Duodenal mucosa (tissue), 2 donors: ENCODE results near the gene ZNF783.
A peak's percentile ranks its signal among the peaks of the same experiment; 100 is the strongest.

Source experiments
- H3K27ac ChIP-seq: one replicate; pipeline ENCODE4 v1.7.0; 2013; ENCODE audit warnings: low read depth, low read length
- H3K27me3 ChIP-seq, 2 donors: one replicate each; pipeline ENCODE4 v1.7.0; 2013; ENCODE audit warnings: low read length in 2 of 2, control low read depth in 1 of 2; ENCODE audit not compliant: insufficient read depth in 2 of 2, control insufficient read depth in 1 of 2
- H3K36me3 ChIP-seq, 2 donors: one replicate each; pipeline ENCODE4 v1.7.0; 2013; ENCODE audit warnings: low read length in 2 of 2, control low read depth in 1 of 2; ENCODE audit not compliant: insufficient read depth in 2 of 2, control insufficient read depth in 1 of 2
- H3K4me1 ChIP-seq, 2 donors: one replicate each; pipeline ENCODE4 v1.7.0; 2013; ENCODE audit warnings: low read length in 2 of 2, control low read depth in 1 of 2; ENCODE audit not compliant: insufficient read depth in 2 of 2, control insufficient read depth in 1 of 2
- H3K4me3 ChIP-seq, 2 donors: one replicate each; pipeline ENCODE4 v1.7.0; 2013; ENCODE audit warnings: low read length in 2 of 2, low read depth in 1 of 2
- H3K9ac ChIP-seq, 2 donors: one replicate each; pipeline ENCODE4 v1.7.0; 2013; ENCODE audit warnings: low read length in 2 of 2, low read depth in 1 of 2
- H3K9me3 ChIP-seq, 2 donors: one replicate each; pipeline ENCODE4 v1.7.0; 2013; ENCODE audit warnings: low read length in 2 of 2, control low read depth in 1 of 2; ENCODE audit not compliant: control insufficient read depth in 1 of 2

Gene ZNF783

GRCh38 chr7:149261829-149262617 lies at the start of gene ZNF783:
Gene ZNF783, plus strand, starts transcription at chr7:149262196. Its CDS starts 138 bp downstream, at chr7:149262334.
- Histone ChIP-seq H3K36me3 (peaks cover 7 to 21% of the 10 kb centered on the region in 2 donors), H3K4me1 (peaks cover 11% of the 10 kb centered on the region in 2 donors), H3K27ac (peak within 1 kb of the TSS; percentile 72), H3K9me3 (no peaks in the 10 kb centered on the region), H3K9ac (peak within 1 kb of the TSS; percentile 71 to 85), H3K4me3 (peak within 1 kb of the TSS; percentile 67 to 70), H3K27me3 (no peaks in the 10 kb centered on the region)

GRCh38 chr7:149214020-149214720 lies 47.8 kb upstream of the ZNF783 start:
- Histone ChIP-seq H3K9me3 (no peaks in the 10 kb centered on the region), H3K4me3 (no peak overlapping the region), H3K27me3 (no peaks in the 10 kb centered on the region), H3K27ac (no peak overlapping the region), H3K9ac (no peak overlapping the region), H3K4me1 (no peaks in the 10 kb centered on the region), H3K36me3 (peaks cover 60 to 96% of the 10 kb centered on the region in 2 donors)

GRCh38 chr7:149216402-149216801 lies 45.6 kb upstream of the ZNF783 start:
- H3K9ac ChIP-seq: no peak overlapping the region
- no peaks in the 10 kb centered on the region for H3K4me1 ChIP-seq
- no peaks in the 10 kb centered on the region for H3K27me3 ChIP-seq
- peaks cover 55 to 88% of the 10 kb centered on the region in 2 donors for H3K36me3 ChIP-seq
- H3K4me3 ChIP-seq: no peak overlapping the region
- H3K27ac ChIP-seq: no peak overlapping the region
- H3K9me3 ChIP-seq: no peaks in the 10 kb centered on the region

GRCh38 chr7:149217570-149217969 lies 44.4 kb upstream of the ZNF783 start:
- Histone ChIP-seq H3K27ac (no peak overlapping the region), H3K27me3 (no peaks in the 10 kb centered on the region), H3K36me3 (peaks cover 52 to 86% of the 10 kb centered on the region in 2 donors), H3K4me3 (no peak overlapping the region), H3K4me1 (no peaks in the 10 kb centered on the region), H3K9me3 (no peaks in the 10 kb centered on the region), H3K9ac (no peak overlapping the region)

- no peak overlapping the region for H3K4me3 ChIP-seq
- no peaks in the 10 kb centered on the region for H3K27me3 ChIP-seq
- no peak overlapping the region for H3K27ac ChIP-seq
- H3K9me3 ChIP-seq: no peaks in the 10 kb centered on the region
- H3K4me1 ChIP-seq: no peaks in the 10 kb centered on the region
- H3K9ac ChIP-seq: no peak overlapping the region
- peaks cover 41 to 79% of the 10 kb centered on the region in 2 donors for H3K36me3 ChIP-seq
Measured at GRCh38 chr7:149218469-149219420, 43.3 kb upstream of the ZNF783 start.

- Histone ChIP-seq H3K9me3 (no peaks in the 10 kb centered on the region), H3K4me3 (no peak overlapping the region), H3K36me3 (peaks cover 26 to 73% of the 10 kb centered on the region in 2 donors)
Measured at GRCh38 chr7:149220534-149220933, 41.5 kb upstream of the ZNF783 start.

GRCh38 chr7:149223176-149223575 lies 38.8 kb upstream of the ZNF783 start:
- Histone ChIP-seq H3K27me3 (no peaks in the 10 kb centered on the region), H3K4me1 (peaks cover 0 to 4% of the 10 kb centered on the region in 2 donors), H3K36me3 (peaks cover 11 to 49% of the 10 kb centered on the region in 2 donors), H3K4me3 (no peak overlapping the region), H3K9me3 (no peaks in the 10 kb centered on the region), H3K27ac (no peak overlapping the region), H3K9ac (no peak overlapping the region)

More at GRCh38 chr7:149220534-149220933, 41.5 kb upstream of the ZNF783 start:
- H3K27ac ChIP-seq: no peak overlapping the region
- H3K27me3 ChIP-seq: no peaks in the 10 kb centered on the region
- no peak overlapping the region for H3K9ac ChIP-seq
- no peaks in the 10 kb centered on the region for H3K4me1 ChIP-seq

- Histone ChIP-seq H3K9me3 (no peaks in the 10 kb centered on the region), H3K27me3 (no peaks in the 10 kb centered on the region), H3K36me3 (peaks cover 5 to 43% of the 10 kb centered on the region in 2 donors), H3K4me3 (no peak overlapping the region), H3K4me1 (peaks cover 0 to 4% of the 10 kb centered on the region in 2 donors), H3K9ac (no peak overlapping the region), H3K27ac (no peak overlapping the region)
Measured at GRCh38 chr7:149223761-149224160, 38.2 kb upstream of the ZNF783 start.

GRCh38 chr7:149224352-149224751 lies 37.6 kb upstream of the ZNF783 start:
- no peaks in the 10 kb centered on the region for H3K27me3 ChIP-seq
- peaks cover 4 to 37% of the 10 kb centered on the region in 2 donors for H3K36me3 ChIP-seq

More at GRCh38 chr7:149224352-149224751, 37.6 kb upstream of the ZNF783 start:
- H3K4me3 ChIP-seq: no peak overlapping the region
- H3K9me3 ChIP-seq: no peaks in the 10 kb centered on the region
- no peak overlapping the region for H3K9ac ChIP-seq
- H3K4me1 ChIP-seq: peaks cover 0 to 4% of the 10 kb centered on the region in 2 donors
- H3K27ac ChIP-seq: no peak overlapping the region
